Brain microvascular endothelial cell (primary cell): ENCODE measurements around the gene WWC2.

Experiments
- DNase-seq: peaks from one replicate; pipeline ENCODE4 v3.0.0-alpha.2; 2020
- H3K27ac ChIP-seq: fragments of 250-450 bp; sonication (Bioruptor Pico); 2 replicates; pipeline ENCODE4 v1.5.1; 2020; ENCODE audit warnings: mild to moderate bottlenecking, moderate library complexity
- H3K27me3 ChIP-seq: fragments of 250-450 bp; sonication (Bioruptor Pico); replicated peaks from 2 replicates; pipeline ENCODE4 v1.5.1; 2020; ENCODE audit warnings: mild to moderate bottlenecking
- H3K36me3 ChIP-seq: fragments of 250-450 bp; sonication (Bioruptor Pico); replicated peaks from 2 replicates; pipeline ENCODE4 v1.5.1; 2020; ENCODE audit warnings: mild to moderate bottlenecking
- H3K4me3 ChIP-seq: 2 replicates; pipeline ENCODE4 v1.5.1; 2011; ENCODE audit warnings: low read depth, mild to moderate bottlenecking, control low read depth, low read length, moderate library complexity
- CTCF ChIP-seq: IDR thresholded peaks from 2 replicates; pipeline ENCODE4 v1.5.1; 2011; ENCODE audit warnings: low read depth, mild to moderate bottlenecking, moderate library complexity, low read length, control low read depth, inconsistent platforms; ENCODE audit errors: missing control alignments
- in situ Hi-C: cut with HindIII; loops from 2 replicates; pipeline ENCODE4 v1.10.0; 2017; ENCODE audit warnings: low sequenced_read_pairs, low pct_ligation_motif_present

Gene WWC2

GRCh38 chr4:183080372-183081115, 18.5 kb upstream of the WWC2 start:
- Histone ChIP-seq H3K27me3 (no peaks in the 10 kb centered on the region), H3K36me3 (no peaks in the 10 kb centered on the region), H3K27ac (no peak overlapping the region), H3K4me3 (no peak overlapping the region)
- in situ Hi-C loops, result no loop called here
- no peak for TF ChIP-seq CTCF
- no peak for DNase-seq

- Histone ChIP-seq H3K27ac (no peak overlapping the region), H3K4me3 (no peak overlapping the region), H3K27me3 (no peaks in the 10 kb centered on the region), H3K36me3 (no peaks in the 10 kb centered on the region)
- TF ChIP-seq CTCF, result no peak
- no peak for DNase-seq
- in situ Hi-C loops, result no loop called here
Measured at GRCh38 chr4:183081116-183081469, 18.0 kb upstream of the WWC2 start.

- Histone ChIP-seq H3K36me3 (no peaks in the 10 kb centered on the region), H3K27ac (no peak overlapping the region), H3K4me3 (no peak overlapping the region), H3K27me3 (no peaks in the 10 kb centered on the region)
- TF ChIP-seq CTCF, result no peak
- in situ Hi-C loops, result no loop called here
- DNase-seq, result no peak
Measured at GRCh38 chr4:183082053-183082452, 17.0 kb upstream of the WWC2 start.

GRCh38 chr4:183094393-183095198, 4.5 kb upstream of the WWC2 start:
- H3K27me3 ChIP-seq, result no peaks in the 10 kb centered on the region

GRCh38 chr4:183095199-183095512, 3.9 kb upstream of the WWC2 start:
- in situ Hi-C loops, result no loop called here

More at GRCh38 chr4:183094393-183095198, 4.5 kb upstream of the WWC2 start:
- no peaks in the 10 kb centered on the region for H3K36me3 ChIP-seq
- no peak overlapping the region for H3K27ac ChIP-seq
- H3K4me3 ChIP-seq, result no peak overlapping the region
- TF ChIP-seq CTCF, result no peak
- no peak for DNase-seq
- in situ Hi-C loops, result no loop called here

More at GRCh38 chr4:183095199-183095512, 3.9 kb upstream of the WWC2 start:
- no peak for DNase-seq
- no peak for TF ChIP-seq CTCF
- no peaks in the 10 kb centered on the region for H3K36me3 ChIP-seq
- no peak overlapping the region for H3K27ac ChIP-seq
- H3K4me3 ChIP-seq, result no peak overlapping the region
- no peaks in the 10 kb centered on the region for H3K27me3 ChIP-seq
